GM19463 (cell line): ENCODE data around the gene OR9A2.

Experiments
- ATAC-seq: cut with Tn5 transposase; IDR thresholded peaks from one replicate; pipeline ENCODE4 v1.9.1; 2021; ENCODE audit warnings: mild to moderate bottlenecking, moderate library complexity; ENCODE audit not compliant: unreplicated experiment

Gene OR9A2, protein sequence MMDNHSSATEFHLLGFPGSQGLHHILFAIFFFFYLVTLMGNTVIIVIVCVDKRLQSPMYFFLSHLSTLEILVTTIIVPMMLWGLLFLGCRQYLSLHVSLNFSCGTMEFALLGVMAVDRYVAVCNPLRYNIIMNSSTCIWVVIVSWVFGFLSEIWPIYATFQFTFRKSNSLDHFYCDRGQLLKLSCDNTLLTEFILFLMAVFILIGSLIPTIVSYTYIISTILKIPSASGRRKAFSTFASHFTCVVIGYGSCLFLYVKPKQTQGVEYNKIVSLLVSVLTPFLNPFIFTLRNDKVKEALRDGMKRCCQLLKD

GRCh38 chr7:143027032-143027431 is at the start of gene OR9A2:
Gene OR9A2 (minus strand): TSS chr7:143027132. CDS start chr7:143027132, 0 bp downstream.
- no peak for ATAC-seq

- no peak for ATAC-seq
Measured at GRCh38 chr7:143074141-143074540, 47.2 kb upstream of the OR9A2 start.

DNA sequence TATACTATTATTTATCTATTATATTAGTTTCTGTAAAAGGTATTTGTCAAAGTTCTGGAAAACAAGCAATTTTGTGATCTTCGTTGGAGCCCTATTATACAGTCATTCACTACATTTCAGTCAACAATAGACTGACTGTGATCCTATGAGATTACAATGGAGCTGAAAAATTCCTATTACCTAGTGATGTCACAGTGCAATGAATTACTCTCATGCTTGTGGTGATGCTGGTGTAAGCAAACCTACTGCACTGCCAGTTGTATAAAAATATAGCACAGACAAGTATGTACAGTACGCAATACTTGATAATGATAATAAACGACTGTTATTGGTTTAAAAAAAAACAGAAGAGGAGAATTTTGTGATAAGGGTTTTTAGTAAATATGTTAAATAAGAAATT is 46.6 kb upstream of the OR9A2 start:
- ATAC-seq: no peak

DNA sequence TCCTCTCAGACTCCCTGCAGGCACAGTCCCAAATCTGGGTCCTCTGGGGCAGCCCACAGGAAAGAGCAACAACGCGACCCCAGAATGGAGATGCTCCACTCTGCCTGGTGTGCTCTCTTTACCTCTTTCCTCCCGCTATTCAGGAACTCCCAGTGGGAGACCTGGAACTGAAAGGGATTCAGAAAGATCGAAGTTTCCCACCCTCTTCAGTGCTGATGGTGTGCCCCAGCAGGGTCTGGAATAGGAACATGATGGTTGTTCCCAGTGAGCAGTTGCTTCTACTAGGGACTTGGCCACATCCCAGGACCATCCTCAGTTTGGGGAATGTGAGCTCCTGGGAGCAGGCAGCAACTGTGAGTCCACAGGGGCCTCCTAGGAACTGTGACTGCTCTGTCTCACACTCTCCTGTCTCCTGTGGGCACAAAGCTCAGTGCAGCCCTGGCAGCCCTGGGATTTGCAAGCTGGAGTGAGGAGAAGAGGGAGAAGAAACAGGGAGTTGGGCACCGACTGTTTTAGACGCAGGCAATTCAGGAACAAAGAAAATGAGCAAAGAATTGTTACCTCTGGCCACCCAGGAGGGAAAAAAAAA is 43.1 kb upstream of the OR9A2 start:
- no peak for ATAC-seq

- ATAC-seq: no peak
Measured at GRCh38 chr7:143068446-143068845, 41.5 kb upstream of the OR9A2 start.

- ATAC-seq: no peak
Measured at GRCh38 chr7:143063741-143064140, 36.8 kb upstream of the OR9A2 start.

- no peak for ATAC-seq
Measured at GRCh38 chr7:143055754-143056153, 28.8 kb upstream of the OR9A2 start.

DNA sequence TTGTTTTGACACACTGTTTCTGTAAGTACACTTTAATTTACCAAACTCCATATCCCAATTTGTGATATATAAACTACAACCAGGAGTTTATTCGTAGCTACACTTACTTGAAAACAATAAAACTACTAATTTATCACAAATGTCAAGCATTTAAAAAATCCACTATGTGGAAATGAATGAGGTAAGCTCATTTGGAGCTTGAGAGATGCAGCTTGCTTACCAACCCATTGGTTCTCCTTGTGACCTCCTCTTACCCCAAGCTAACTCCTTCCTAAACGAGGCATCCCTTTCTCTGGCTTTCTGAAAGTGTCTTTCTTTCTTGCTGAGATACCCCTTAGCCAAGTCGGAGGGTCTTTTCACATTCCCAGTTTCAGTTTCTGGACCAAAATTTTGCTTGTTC is 27.7 kb upstream of the OR9A2 start:
- no peak for ATAC-seq

- no peak for ATAC-seq
Measured at GRCh38 chr7:143052041-143052440, 25.1 kb upstream of the OR9A2 start, which contains the start of gene OR6V1. Gene OR6V1 (plus strand): TSS chr7:143052341. CDS start chr7:143052341, 0 bp downstream.

- ATAC-seq: no peak
Measured at GRCh38 chr7:143050931-143051330, 24.0 kb upstream of the OR9A2 start.

GRCh38 chr7:143049362-143049761 is 22.4 kb upstream of the OR9A2 start:
- no peak for ATAC-seq

- no peak for ATAC-seq
Measured at GRCh38 chr7:143048827-143049226, 21.9 kb upstream of the OR9A2 start.

DNA sequence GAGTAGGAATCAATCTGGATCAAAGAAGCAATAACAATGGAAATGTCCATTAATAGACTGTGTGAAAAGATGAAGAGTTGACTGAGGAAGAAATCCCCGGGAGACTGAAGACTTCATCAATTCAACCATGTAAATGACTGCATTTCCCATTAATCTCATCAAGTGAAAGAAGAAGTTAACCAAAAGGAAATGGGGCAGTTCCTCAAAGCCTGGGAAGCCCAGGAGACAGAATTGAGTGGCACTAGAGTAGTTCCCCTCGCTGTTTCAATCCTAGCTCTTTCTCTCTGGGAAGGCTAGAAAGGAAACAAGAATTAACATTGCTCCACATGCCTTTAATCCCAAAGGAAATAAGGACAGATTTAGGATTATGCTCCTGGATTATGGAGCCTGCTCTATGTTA is 20.4 kb upstream of the OR9A2 start:
- ATAC-seq: no peak

- ATAC-seq: no peak
Measured at GRCh38 chr7:143046426-143046851, 19.5 kb upstream of the OR9A2 start.

DNA sequence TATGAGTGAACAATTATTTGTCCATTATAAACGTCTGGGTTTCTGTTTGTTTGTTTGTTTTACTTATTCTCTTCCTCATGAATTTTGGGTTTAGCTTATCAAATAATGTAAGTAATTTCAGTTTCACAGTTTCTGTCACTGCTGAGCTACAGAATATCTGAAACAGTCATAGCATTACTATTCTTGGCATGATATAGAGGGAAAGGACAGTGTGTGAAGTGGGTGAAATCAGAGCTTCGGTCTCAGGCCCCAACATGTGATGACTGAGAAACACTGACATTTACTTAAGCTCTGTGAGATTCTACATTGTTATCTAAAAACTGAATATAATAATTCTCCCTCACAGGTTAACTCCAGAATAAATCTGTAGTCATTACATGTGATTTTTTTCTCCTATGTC is 16.5 kb upstream of the OR9A2 start:
- ATAC-seq: no peak

GRCh38 chr7:143042790-143043271 is 15.9 kb upstream of the OR9A2 start:
- no peak for ATAC-seq

DNA sequence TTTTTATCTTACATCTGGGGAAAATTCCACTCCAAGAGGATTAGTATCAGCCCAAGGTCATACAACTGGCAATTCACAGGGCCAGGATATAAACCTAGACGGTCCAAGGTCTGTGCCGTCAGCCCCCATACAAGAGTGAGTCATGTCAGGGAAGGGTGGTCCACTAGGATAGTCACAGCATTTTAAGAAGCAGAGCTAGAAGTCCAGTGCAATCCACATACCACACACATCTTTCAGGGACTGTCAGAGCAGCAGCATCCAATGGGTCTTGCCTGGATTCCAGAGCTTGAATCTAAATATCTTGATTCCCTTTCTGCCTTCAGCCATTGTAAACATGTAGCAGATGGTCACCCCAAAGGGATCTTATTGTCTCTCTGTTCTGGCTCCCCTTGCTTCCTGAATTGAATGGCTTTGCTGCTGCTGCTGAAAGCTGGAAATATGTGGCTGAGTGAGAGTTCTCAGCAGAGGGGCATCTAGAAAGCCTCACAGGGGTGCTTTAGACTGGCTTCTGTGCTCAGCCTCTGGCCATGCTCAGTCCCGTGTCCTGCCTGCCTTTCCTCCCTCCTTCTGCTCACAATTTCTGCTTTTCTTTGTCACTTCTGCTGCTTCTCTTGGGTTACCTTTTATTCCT is 15.3 kb upstream of the OR9A2 start:
- ATAC-seq: no peak

GRCh38 chr7:143041346-143041745 is 14.4 kb upstream of the OR9A2 start:
- ATAC-seq: no peak

DNA sequence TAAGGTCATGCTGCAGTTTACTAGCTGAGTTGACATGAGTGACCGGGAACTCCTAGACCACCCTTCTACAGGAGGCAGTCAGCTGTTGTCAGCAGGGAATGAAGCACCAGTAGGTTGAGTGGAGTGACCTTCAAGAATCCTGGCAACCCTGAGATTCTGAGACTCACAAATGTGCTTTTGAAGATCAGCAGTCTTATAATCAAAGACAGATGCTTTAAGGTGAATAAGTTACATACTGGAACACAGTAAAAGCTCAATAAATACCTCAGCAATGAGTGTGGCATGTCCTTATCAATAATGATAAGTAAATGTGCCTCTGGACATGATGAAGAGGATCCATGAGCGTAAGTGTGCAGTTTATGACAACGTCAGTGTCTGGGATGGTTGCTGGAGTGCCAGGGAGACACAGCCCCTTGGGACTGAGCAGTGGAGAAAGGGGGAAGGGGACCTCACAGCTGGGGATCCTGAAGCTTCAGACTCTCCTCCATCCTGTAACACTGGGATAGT is 13.3 kb upstream of the OR9A2 start:
- no peak for ATAC-seq

DNA sequence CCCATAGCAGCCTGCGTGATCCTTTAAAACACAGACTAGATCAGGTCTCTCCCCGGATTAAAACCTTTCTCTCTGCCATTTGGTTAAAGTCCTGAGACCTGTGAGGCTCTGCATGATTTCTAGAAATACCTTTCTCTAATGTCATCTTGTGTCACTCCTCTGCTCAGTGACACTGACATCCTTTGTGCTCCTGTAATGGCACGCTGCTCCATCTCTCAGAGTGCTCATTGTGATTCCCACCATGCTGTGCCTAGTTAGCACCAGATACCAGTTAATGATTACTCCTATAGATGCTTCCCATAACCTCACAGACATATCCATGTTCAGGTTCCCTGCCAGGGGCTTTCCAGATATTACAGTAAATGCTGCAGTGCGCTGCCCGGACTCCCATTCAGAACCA is 11.7 kb upstream of the OR9A2 start:
- no peak for ATAC-seq

- no peak for ATAC-seq
Measured at GRCh38 chr7:143027683-143028082, 751 bp upstream of the OR9A2 start.

- no peak for ATAC-seq
Measured at GRCh38 chr7:143025371-143025770, 1.6 kb downstream of the OR9A2 start.
